Muscle layer of colon (tissue), 2 donors: Measurements from ENCODE around the gene ZFR2.
"Not testable (repeated sequence)": the region's sequence is repeated elsewhere in the genome, so short reads cannot be mapped to it uniquely, and the experiment has no call there.

Source experiments
- H3K27ac ChIP-seq: one replicate; pipeline ENCODE4 v1.7.0; 2013; ENCODE audit warnings: low read depth, mild to moderate bottlenecking, low read length, moderate library complexity
- H3K27me3 ChIP-seq, 2 donors: one replicate each; pipeline ENCODE4 v1.7.0; 2013; ENCODE audit warnings: low read length in 2 of 2, mild to moderate bottlenecking in 2 of 2; ENCODE audit not compliant: insufficient read depth in 2 of 2, control insufficient read depth in 1 of 2
- H3K36me3 ChIP-seq: one replicate; pipeline ENCODE4 v1.7.0; 2013; ENCODE audit warnings: mild to moderate bottlenecking, low read length; ENCODE audit not compliant: insufficient read depth
- H3K4me1 ChIP-seq: one replicate; pipeline ENCODE4 v1.7.0; 2013; ENCODE audit warnings: mild to moderate bottlenecking, low read length; ENCODE audit not compliant: insufficient read depth
- H3K4me3 ChIP-seq, 2 donors: one replicate each; pipeline ENCODE4 v1.7.0; 2013; ENCODE audit warnings: low read length in 2 of 2, low read depth in 1 of 2, mild to moderate bottlenecking in 1 of 2, moderate library complexity in 1 of 2
- H3K9ac ChIP-seq: one replicate; pipeline ENCODE4 v1.7.0; 2013; ENCODE audit warnings: low read length
- H3K9me3 ChIP-seq: one replicate; pipeline ENCODE4 v1.7.0; 2013; ENCODE audit warnings: mild to moderate bottlenecking, low read length
- donor health status: abdominal sarcoma.
- donor health status: Adenocarcinoma of cecum.

The ZFR2 gene

GRCh38 chr19:3819989-3820388, 48.8 kb downstream of the ZFR2 start:
- no peaks in the 10 kb centered on the region for H3K36me3 ChIP-seq
- no peak overlapping the region for H3K27ac ChIP-seq
- no peaks in the 10 kb centered on the region for H3K9me3 ChIP-seq
- H3K4me1 ChIP-seq, result no peaks in the 10 kb centered on the region
- H3K9ac ChIP-seq, result no peak overlapping the region
- no peak overlapping the region for H3K4me3 ChIP-seq
- no peaks in the 10 kb centered on the region for H3K27me3 ChIP-seq

GRCh38 chr19:3818918-3819317, 49.9 kb downstream of the ZFR2 start:
- no peak overlapping the region for H3K27ac ChIP-seq
- no peaks in the 10 kb centered on the region for H3K4me1 ChIP-seq
- no peaks in the 10 kb centered on the region for H3K9me3 ChIP-seq
- no peak overlapping the region for H3K4me3 ChIP-seq
- no peak overlapping the region for H3K9ac ChIP-seq
- H3K36me3 ChIP-seq, result no peaks in the 10 kb centered on the region
- H3K27me3 ChIP-seq, result no peaks in the 10 kb centered on the region

- Histone ChIP-seq H3K36me3 (no peaks in the 10 kb centered on the region), H3K9me3 (no peaks in the 10 kb centered on the region), H3K4me1 (no peaks in the 10 kb centered on the region), H3K4me3 (no peak overlapping the region), H3K9ac (no peak overlapping the region), H3K27me3 (no peaks in the 10 kb centered on the region), H3K27ac (no peak overlapping the region)
These were observed 50.4 kb downstream of the ZFR2 start for GRCh38 chr19:3818466-3818865.

GRCh38 chr19:3817761-3818160, 51.1 kb downstream of the ZFR2 start:
- H3K36me3 ChIP-seq, result no peaks in the 10 kb centered on the region
- no peak overlapping the region for H3K9ac ChIP-seq
- no peaks in the 10 kb centered on the region for H3K4me1 ChIP-seq
- no peak overlapping the region for H3K27ac ChIP-seq
- H3K9me3 ChIP-seq, result no peaks in the 10 kb centered on the region
- no peaks in the 10 kb centered on the region for H3K27me3 ChIP-seq
- H3K4me3 ChIP-seq, result no peak overlapping the region

- H3K9me3 ChIP-seq, result no peaks in the 10 kb centered on the region
- no peak overlapping the region for H3K4me3 ChIP-seq
- H3K36me3 ChIP-seq, result no peaks in the 10 kb centered on the region
- H3K9ac ChIP-seq, result no peak overlapping the region
- H3K27ac ChIP-seq, result no peak overlapping the region
- no peaks in the 10 kb centered on the region for H3K27me3 ChIP-seq
- H3K4me1 ChIP-seq, result no peaks in the 10 kb centered on the region
These were observed 52.1 kb downstream of the ZFR2 start for GRCh38 chr19:3816566-3817218.

- not testable (repeated sequence) for H3K4me3 ChIP-seq, H3K36me3 ChIP-seq, H3K27me3 ChIP-seq, H3K27ac ChIP-seq, H3K4me1 ChIP-seq, H3K9ac ChIP-seq, H3K9me3 ChIP-seq
These were observed 52.7 kb downstream of the ZFR2 start for GRCh38 chr19:3816148-3816547.

GRCh38 chr19:3814648-3815047, 54.2 kb downstream of the ZFR2 start:
- Histone ChIP-seq H3K9me3 (no peaks in the 10 kb centered on the region), H3K36me3 (no peaks in the 10 kb centered on the region), H3K4me3 (no peak overlapping the region), H3K9ac (no peak overlapping the region), H3K27ac (no peak overlapping the region), H3K27me3 (peaks cover 0 to 10% of the 10 kb centered on the region in 2 donors), H3K4me1 (no peaks in the 10 kb centered on the region)

GRCh38 chr19:3813473-3814392, 55.1 kb downstream of the ZFR2 start:
- H3K9ac ChIP-seq, result no peak overlapping the region
- H3K4me1 ChIP-seq, result no peaks in the 10 kb centered on the region

GRCh38 chr19:3810708-3811355, 58.0 kb downstream of the ZFR2 start:
- Histone ChIP-seq H3K27me3 (peaks cover 0 to 10% of the 10 kb centered on the region in 2 donors), H3K4me1 (no peaks in the 10 kb centered on the region), H3K9ac (no peak overlapping the region), H3K27ac (no peak overlapping the region), H3K9me3 (no peaks in the 10 kb centered on the region), H3K36me3 (no peaks in the 10 kb centered on the region), H3K4me3 (no peak overlapping the region)

More at GRCh38 chr19:3813473-3814392, 55.1 kb downstream of the ZFR2 start:
- no peak overlapping the region for H3K4me3 ChIP-seq
- peaks cover 0 to 10% of the 10 kb centered on the region in 2 donors for H3K27me3 ChIP-seq
- H3K9me3 ChIP-seq, result no peaks in the 10 kb centered on the region
- H3K36me3 ChIP-seq, result no peaks in the 10 kb centered on the region
- no peak overlapping the region for H3K27ac ChIP-seq

GRCh38 chr19:3809881-3810707, 58.7 kb downstream of the ZFR2 start:
- peaks cover 0 to 10% of the 10 kb centered on the region in 2 donors for H3K27me3 ChIP-seq
- H3K4me1 ChIP-seq, result no peaks in the 10 kb centered on the region
- H3K36me3 ChIP-seq, result no peaks in the 10 kb centered on the region

More at GRCh38 chr19:3809881-3810707, 58.7 kb downstream of the ZFR2 start:
- Histone ChIP-seq H3K9me3 (no peaks in the 10 kb centered on the region), H3K9ac (no peak overlapping the region), H3K27ac (no peak overlapping the region), H3K4me3 (no peak overlapping the region)
